GM12878 (cell line): ENCODE measurements around the gene LRRC4. TPM values are rescaled to one million over a fixed set of nuclear protein-coding genes. Genes with fewer than 3 reads are reported as not detected.

Experiments used
- ATAC-seq: fragments of 200-7000 bp; cut with Tn5 transposase; 3 replicates; pipeline ENCODE4 v1.9.1; 2020; ENCODE audit warnings: mild to moderate bottlenecking, moderate library complexity
- BruUV-seq: library from RNA; stranded (reverse); fragments of 400-500 nt; replicated peaks from 2 replicates; lab custom pipeline; 2021; lab: Mats Ljungman, UMichigan
- CTCF ChIA-PET: fragments of 300-600 bp; sonication (Branson Sonifier 250); formaldehyde crosslinking; extraction: SDS; loops from one replicate; lab custom pipeline; 2021; ENCODE audit warnings: inconsistent platforms; lab: Yijun Ruan, JAX
- POLR2A ChIA-PET: fragments of 350-600 bp; formaldehyde crosslinking; extraction: SDS; loops from one replicate; lab custom pipeline; 2021; ENCODE audit warnings: inconsistent platforms; lab: Charles Lee
- RAD21 ChIA-PET: fragments of 300-600 bp; sonication (Branson Sonifier 250); formaldehyde crosslinking; loops from one replicate; lab custom pipeline; 2023; ENCODE audit warnings: antibody characterized with exemption; ENCODE audit not compliant: unreplicated experiment; lab: Charles Lee
- SMC1A ChIA-PET: fragments of 300-600 bp; sonication (Branson Sonifier 250); formaldehyde crosslinking; loops from one replicate; lab custom pipeline; 2023; ENCODE audit not compliant: unreplicated experiment, uncharacterized antibody; lab: Charles Lee
- DNase-seq: peaks from one replicate; pipeline ENCODE4 v3.0.0-alpha.2; 2011; ENCODE audit warnings: low read depth, low spot score
- FAIRE-seq: peaks from 3 replicates; lab custom pipeline; 2011; peaks lifted over from hg19 to GRCh38; lab: Jason Lieb, UNC
- H2AFZ ChIP-seq: 2 replicates; pipeline ENCODE4 v1.6.0; 2011; ENCODE audit warnings: low read depth, low read length, control low read depth; ENCODE audit not compliant: control insufficient read depth
- H3K27ac ChIP-seq: 2 replicates; pipeline ENCODE4 v1.5.1; 2011; ENCODE audit warnings: control low read depth; ENCODE audit not compliant: control insufficient read depth, insufficient read depth
- H3K27me3 ChIP-seq, 2 experiments: replicated peaks in 1 of 2; 2 replicates each; pipeline versions ENCODE4 v1.6.0 to v1.6.1; 2011; ENCODE audit warnings: low read length in 1 of 2; ENCODE audit not compliant: control insufficient read depth in 2 of 2, insufficient read depth in 2 of 2
- H3K36me3 ChIP-seq, 2 experiments: 2 replicates each; pipeline ENCODE4 v1.5.1; 2011; ENCODE audit warnings: low read length in 1 of 2; ENCODE audit not compliant: control insufficient read depth in 2 of 2, insufficient read depth in 2 of 2
- H3K4me1 ChIP-seq: 2 replicates; pipeline ENCODE4 v1.6.1; 2011; ENCODE audit warnings: mild to moderate bottlenecking, low read length, moderate library complexity, mixed read lengths; ENCODE audit not compliant: control insufficient read depth, insufficient read depth
- H3K4me2 ChIP-seq: 2 replicates; pipeline ENCODE4 v1.6.0; 2011; ENCODE audit warnings: control low read depth; ENCODE audit not compliant: control insufficient read depth, insufficient read depth
- H3K4me3 ChIP-seq: fragments of 200-600 bp; sonication (generic); 2 replicates; pipeline ENCODE4 v1.5.1; 2016
- H3K79me2 ChIP-seq: 2 replicates; pipeline ENCODE4 v1.6.0; 2011; ENCODE audit warnings: low read length; ENCODE audit not compliant: control insufficient read depth, insufficient read depth
- H3K9ac ChIP-seq: 2 replicates; pipeline ENCODE4 v1.8.0; 2011; ENCODE audit warnings: low read length, control low read depth, mixed read lengths; ENCODE audit not compliant: control insufficient read depth, insufficient read depth
- H3K9me3 ChIP-seq: replicated peaks from 3 replicates; pipeline ENCODE4 v1.5.1; 2011; ENCODE audit warnings: mild to moderate bottlenecking, low read length; ENCODE audit not compliant: control insufficient read depth, insufficient read depth
- H4K20me1 ChIP-seq: 2 replicates; pipeline ENCODE4 v1.6.0; 2011; ENCODE audit not compliant: control insufficient read depth, insufficient read depth
- BMI1 ChIP-seq: fragments of 450-650 bp; IDR thresholded peaks from 2 replicates; pipeline ENCODE4 v1.6.1; 2016; ENCODE audit warnings: mild to moderate bottlenecking, moderate library complexity, borderline replicate concordance
- CREB1 ChIP-seq: IDR thresholded peaks from 2 replicates; pipeline ENCODE4 v1.6.1; 2012; ENCODE audit warnings: low read depth, mild to moderate bottlenecking, inconsistent platforms
- EED ChIP-seq: sonication (generic); IDR thresholded peaks from 2 replicates; pipeline ENCODE4 v1.6.1; 2016; ENCODE audit warnings: antibody characterized with exemption, low read depth
- EZH2 ChIP-seq: IDR thresholded peaks from 2 replicates; pipeline ENCODE4 v1.6.1; 2012; ENCODE audit warnings: low read depth, mild to moderate bottlenecking, control low read depth, inconsistent platforms, low read length, borderline replicate concordance; ENCODE audit not compliant: control insufficient read depth
- NBN ChIP-seq: fragments of 450-650 bp; IDR thresholded peaks from 2 replicates; pipeline ENCODE4 v1.6.1; 2016
- SMAD1 ChIP-seq: fragments of 450-650 bp; IDR thresholded peaks from 2 replicates; pipeline ENCODE4 v1.6.1; 2018; ENCODE audit warnings: mild to moderate bottlenecking, low read depth; ENCODE audit not compliant: partially characterized antibody
- SMAD5 ChIP-seq: IDR thresholded peaks from 2 replicates; pipeline ENCODE4 v1.6.1; 2016; ENCODE audit warnings: antibody characterized with exemption, low read depth
- WRNIP1 ChIP-seq: IDR thresholded peaks from 2 replicates; pipeline ENCODE4 v1.6.1; 2011; ENCODE audit warnings: low read depth, low read length, improper control_type of control experiment, borderline replicate concordance
- ZZZ3 ChIP-seq: IDR thresholded peaks from 2 replicates; pipeline ENCODE4 v1.6.1; 2011; ENCODE audit warnings: low read depth; ENCODE audit not compliant: control insufficient read depth, insufficient read length
- WGBS: methylation state at CpG from one replicate; pipeline ENCODE4 v1.1.6; 2016; ENCODE audit warnings: low lambda C conversion rate; ENCODE audit not compliant: insufficient replicate concordance, insufficient coverage; ENCODE audit errors: missing lambda C conversion rate; 5-methylcytosine and 5-hydroxymethylcytosine counted together
- in situ Hi-C: fragments of 300-500 bp; cut with MboI; formaldehyde crosslinking; loops from 9 replicates; pipeline ENCODE4 v1.14.3; 2018; ENCODE audit warnings: mixed read lengths
- intact Hi-C: fragments of 100-400 bp; cut with micrococcal nuclease; formaldehyde crosslinking; loops from one replicate; pipeline ENCODE4 v1.14.2; 2022; ENCODE audit not compliant: unreplicated experiment
- polyA plus RNA-seq, 11 experiments: library from polyadenylated mRNA; depleted of rRNA in 4 of 11; unstranded in 6 of 11; stranded (reverse) in 5 of 11; fragments of >200 nt; fragmentation: Nextera tagmentation in 4 of 11; fragmentation: Illumina TruSeq in 1 of 11; extraction: Ambion mirVana in 4 of 11; extraction: Trizol in 1 of 11; gene quantifications; 1 replicate in 1 of 11; 2 replicates in 10 of 11; pipeline versions ENCODE4 v1.2.1 to v1.2.3, GENCODE V29; 2011 to 2016; ENCODE audit warnings: inconsistent platforms in 2 of 11, missing spikeins in 2 of 11, low read depth in 1 of 11
- total RNA-seq, 4 experiments: library from RNA; depleted of rRNA in 3 of 4; stranded (reverse); fragments of >200 nt in 3 of 4; fragmentation: Illumina TruSeq in 1 of 4; extraction: Trizol in 1 of 4; gene quantifications; 2 replicates each; pipeline versions ENCODE4 v1.2.1 to v1.2.3, GENCODE V29; 2013 to 2021
- TF ChIP-seq, protein P1 (sequence below): fragments of 450-650 bp; IDR thresholded peaks from 2 replicates; pipeline ENCODE4 v1.6.1; 2018; ENCODE audit warnings: mild to moderate bottlenecking, low read depth, moderate library complexity; ENCODE audit not compliant: partially characterized antibody
- TF ChIP-seq, protein P2 (sequence below): fragments of 450-650 bp; conservative IDR thresholded peaks from 2 replicates; pipeline ENCODE4 v1.6.1; 2017; ENCODE audit warnings: mild to moderate bottlenecking, moderate library complexity
- TF ChIP-seq, protein P3 (sequence below): IDR thresholded peaks from 2 replicates; pipeline ENCODE4 v1.6.1; 2011; ENCODE audit warnings: borderline replicate concordance, low read depth, mild to moderate bottlenecking, moderate library complexity, low read length; ENCODE audit not compliant: insufficient read depth, poor library complexity, severe bottlenecking
- TF ChIP-seq, protein P4 (sequence below): fragments of 450-650 bp; IDR thresholded peaks from 2 replicates; pipeline ENCODE4 v1.6.1; 2016; ENCODE audit warnings: mild to moderate bottlenecking, moderate library complexity, borderline replicate concordance

The LRRC4 gene
- total and polyA plus RNA-seq, 10 of the 15 experiments (the other 5 are each of a cell fraction or from before 2014, with no cell fraction given) = 0.06 to 0.85 (median 0.12) TPM; not detected in 4

DNA sequence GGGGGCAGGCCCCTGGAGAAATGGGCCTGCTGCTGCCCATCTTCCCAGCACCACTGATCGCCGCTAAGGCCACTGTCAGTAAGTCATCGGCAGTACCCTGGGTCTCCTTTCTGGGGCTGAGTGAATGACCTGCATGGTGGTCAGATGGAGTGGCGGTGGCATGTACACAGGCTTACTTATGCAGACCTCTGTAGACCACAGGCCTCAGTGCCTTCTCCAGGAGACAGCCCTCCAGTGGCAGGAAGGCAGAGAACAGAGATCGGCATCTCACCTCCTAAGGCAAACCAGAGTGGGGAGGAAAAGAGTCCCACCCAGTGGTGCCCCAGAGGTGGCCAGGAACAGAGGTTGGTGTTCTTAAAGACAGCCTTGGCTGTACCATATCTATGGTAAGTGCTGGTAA lies 22.8 kb upstream of the LRRC4 start:
- DNase-seq (no peak), FAIRE-seq (no peak), ATAC-seq (no peak)
- CTCF ChIA-PET = interaction anchor here (0.7 kb wide), 1 partner anchor 10 kb away, joined by 3 read pairs; no protein-coding TSS in a partner anchor
- no peak overlapping the region for H3K27ac ChIP-seq
- H3K36me3 ChIP-seq = peaks cover 9 to 11% of the 10 kb centered on the region in 2 experiments; a peak in 3 of 4 replicates
- RAD21 ChIA-PET = no interaction called here
- in situ Hi-C loops (no loop called here), intact Hi-C loops (no loop called here)
- no peak overlapping the region for H2AFZ ChIP-seq
- no peak overlapping the region for H3K9ac ChIP-seq
- BruUV-seq = no TSS peak
- no peaks in the 10 kb centered on the region; the same call in 1 of the 2 replicates for H4K20me1 ChIP-seq
- no peaks in the 10 kb centered on the region for H3K4me1 ChIP-seq
- SMC1A ChIA-PET = interaction anchor here (0.8 kb wide), 1 partner anchor 96 kb away, joined by 3 read pairs; no protein-coding TSS in a partner anchor
- H3K4me3 ChIP-seq = no peak overlapping the region
- H3K4me2 ChIP-seq = no peak overlapping the region
- POLR2A ChIA-PET = no interaction called here
- H3K9me3 ChIP-seq = no peaks in the 10 kb centered on the region
- no peaks in the 10 kb centered on the region for H3K27me3 ChIP-seq
- WGBS = 99% methylated on average over 5 of the region's 5 CpGs
- no peaks in the 10 kb centered on the region for H3K79me2 ChIP-seq
- no peak for TF ChIP-seq WRNIP1
- TF ChIP-seq NBN = no peak
- TF ChIP-seq, protein P1, sequence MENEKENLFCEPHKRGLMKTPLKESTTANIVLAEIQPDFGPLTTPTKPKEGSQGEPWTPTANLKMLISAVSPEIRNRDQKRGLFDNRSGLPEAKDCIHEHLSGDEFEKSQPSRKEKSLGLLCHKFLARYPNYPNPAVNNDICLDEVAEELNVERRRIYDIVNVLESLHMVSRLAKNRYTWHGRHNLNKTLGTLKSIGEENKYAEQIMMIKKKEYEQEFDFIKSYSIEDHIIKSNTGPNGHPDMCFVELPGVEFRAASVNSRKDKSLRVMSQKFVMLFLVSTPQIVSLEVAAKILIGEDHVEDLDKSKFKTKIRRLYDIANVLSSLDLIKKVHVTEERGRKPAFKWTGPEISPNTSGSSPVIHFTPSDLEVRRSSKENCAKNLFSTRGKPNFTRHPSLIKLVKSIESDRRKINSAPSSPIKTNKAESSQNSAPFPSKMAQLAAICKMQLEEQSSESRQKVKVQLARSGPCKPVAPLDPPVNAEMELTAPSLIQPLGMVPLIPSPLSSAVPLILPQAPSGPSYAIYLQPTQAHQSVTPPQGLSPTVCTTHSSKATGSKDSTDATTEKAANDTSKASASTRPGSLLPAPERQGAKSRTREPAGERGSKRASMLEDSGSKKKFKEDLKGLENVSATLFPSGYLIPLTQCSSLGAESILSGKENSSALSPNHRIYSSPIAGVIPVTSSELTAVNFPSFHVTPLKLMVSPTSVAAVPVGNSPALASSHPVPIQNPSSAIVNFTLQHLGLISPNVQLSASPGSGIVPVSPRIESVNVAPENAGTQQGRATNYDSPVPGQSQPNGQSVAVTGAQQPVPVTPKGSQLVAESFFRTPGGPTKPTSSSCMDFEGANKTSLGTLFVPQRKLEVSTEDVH = no peak
- no peak for TF ChIP-seq SMAD5
- no peak for TF ChIP-seq BMI1
- TF ChIP-seq, protein P2, sequence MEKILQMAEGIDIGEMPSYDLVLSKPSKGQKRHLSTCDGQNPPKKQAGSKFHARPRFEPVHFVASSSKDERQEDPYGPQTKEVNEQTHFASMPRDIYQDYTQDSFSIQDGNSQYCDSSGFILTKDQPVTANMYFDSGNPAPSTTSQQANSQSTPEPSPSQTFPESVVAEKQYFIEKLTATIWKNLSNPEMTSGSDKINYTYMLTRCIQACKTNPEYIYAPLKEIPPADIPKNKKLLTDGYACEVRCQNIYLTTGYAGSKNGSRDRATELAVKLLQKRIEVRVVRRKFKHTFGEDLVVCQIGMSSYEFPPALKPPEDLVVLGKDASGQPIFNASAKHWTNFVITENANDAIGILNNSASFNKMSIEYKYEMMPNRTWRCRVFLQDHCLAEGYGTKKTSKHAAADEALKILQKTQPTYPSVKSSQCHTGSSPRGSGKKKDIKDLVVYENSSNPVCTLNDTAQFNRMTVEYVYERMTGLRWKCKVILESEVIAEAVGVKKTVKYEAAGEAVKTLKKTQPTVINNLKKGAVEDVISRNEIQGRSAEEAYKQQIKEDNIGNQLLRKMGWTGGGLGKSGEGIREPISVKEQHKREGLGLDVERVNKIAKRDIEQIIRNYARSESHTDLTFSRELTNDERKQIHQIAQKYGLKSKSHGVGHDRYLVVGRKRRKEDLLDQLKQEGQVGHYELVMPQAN = no peak
- TF ChIP-seq EED = no peak
- TF ChIP-seq, protein P3, sequence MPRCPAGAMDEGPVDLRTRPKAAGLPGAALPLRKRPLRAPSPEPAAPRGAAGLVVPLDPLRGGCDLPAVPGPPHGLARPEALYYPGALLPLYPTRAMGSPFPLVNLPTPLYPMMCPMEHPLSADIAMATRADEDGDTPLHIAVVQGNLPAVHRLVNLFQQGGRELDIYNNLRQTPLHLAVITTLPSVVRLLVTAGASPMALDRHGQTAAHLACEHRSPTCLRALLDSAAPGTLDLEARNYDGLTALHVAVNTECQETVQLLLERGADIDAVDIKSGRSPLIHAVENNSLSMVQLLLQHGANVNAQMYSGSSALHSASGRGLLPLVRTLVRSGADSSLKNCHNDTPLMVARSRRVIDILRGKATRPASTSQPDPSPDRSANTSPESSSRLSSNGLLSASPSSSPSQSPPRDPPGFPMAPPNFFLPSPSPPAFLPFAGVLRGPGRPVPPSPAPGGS = no peak
- TF ChIP-seq ZZZ3 = no peak
- TF ChIP-seq SMAD1 = no peak
- TF ChIP-seq, protein P4, sequence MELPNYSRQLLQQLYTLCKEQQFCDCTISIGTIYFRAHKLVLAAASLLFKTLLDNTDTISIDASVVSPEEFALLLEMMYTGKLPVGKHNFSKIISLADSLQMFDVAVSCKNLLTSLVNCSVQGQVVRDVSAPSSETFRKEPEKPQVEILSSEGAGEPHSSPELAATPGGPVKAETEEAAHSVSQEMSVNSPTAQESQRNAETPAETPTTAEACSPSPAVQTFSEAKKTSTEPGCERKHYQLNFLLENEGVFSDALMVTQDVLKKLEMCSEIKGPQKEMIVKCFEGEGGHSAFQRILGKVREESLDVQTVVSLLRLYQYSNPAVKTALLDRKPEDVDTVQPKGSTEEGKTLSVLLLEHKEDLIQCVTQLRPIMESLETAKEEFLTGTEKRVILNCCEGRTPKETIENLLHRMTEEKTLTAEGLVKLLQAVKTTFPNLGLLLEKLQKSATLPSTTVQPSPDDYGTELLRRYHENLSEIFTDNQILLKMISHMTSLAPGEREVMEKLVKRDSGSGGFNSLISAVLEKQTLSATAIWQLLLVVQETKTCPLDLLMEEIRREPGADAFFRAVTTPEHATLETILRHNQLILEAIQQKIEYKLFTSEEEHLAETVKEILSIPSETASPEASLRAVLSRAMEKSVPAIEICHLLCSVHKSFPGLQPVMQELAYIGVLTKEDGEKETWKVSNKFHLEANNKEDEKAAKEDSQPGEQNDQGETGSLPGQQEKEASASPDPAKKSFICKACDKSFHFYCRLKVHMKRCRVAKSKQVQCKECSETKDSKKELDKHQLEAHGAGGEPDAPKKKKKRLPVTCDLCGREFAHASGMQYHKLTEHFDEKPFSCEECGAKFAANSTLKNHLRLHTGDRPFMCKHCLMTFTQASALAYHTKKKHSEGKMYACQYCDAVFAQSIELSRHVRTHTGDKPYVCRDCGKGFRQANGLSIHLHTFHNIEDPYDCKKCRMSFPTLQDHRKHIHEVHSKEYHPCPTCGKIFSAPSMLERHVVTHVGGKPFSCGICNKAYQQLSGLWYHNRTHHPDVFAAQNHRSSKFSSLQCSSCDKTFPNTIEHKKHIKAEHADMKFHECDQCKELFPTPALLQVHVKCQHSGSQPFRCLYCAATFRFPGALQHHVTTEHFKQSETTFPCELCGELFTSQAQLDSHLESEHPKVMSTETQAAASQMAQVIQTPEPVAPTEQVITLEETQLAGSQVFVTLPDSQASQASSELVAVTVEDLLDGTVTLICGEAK = no peak
- no peak for TF ChIP-seq EZH2
- no peak for TF ChIP-seq CREB1
